Measurements from ENCODE around the gene EMX2. TPM values are rescaled to one million over a fixed set of nuclear protein-coding genes. Genes with fewer than 3 reads are reported as not detected.
A peak's percentile ranks its signal among the peaks of the same experiment; 100 is the strongest.

Gene EMX2
- total RNA-seq, 3 donors from 2014 or later (not counting 1 experiment from before 2014, with no cell fraction given) = not detected

DNA sequence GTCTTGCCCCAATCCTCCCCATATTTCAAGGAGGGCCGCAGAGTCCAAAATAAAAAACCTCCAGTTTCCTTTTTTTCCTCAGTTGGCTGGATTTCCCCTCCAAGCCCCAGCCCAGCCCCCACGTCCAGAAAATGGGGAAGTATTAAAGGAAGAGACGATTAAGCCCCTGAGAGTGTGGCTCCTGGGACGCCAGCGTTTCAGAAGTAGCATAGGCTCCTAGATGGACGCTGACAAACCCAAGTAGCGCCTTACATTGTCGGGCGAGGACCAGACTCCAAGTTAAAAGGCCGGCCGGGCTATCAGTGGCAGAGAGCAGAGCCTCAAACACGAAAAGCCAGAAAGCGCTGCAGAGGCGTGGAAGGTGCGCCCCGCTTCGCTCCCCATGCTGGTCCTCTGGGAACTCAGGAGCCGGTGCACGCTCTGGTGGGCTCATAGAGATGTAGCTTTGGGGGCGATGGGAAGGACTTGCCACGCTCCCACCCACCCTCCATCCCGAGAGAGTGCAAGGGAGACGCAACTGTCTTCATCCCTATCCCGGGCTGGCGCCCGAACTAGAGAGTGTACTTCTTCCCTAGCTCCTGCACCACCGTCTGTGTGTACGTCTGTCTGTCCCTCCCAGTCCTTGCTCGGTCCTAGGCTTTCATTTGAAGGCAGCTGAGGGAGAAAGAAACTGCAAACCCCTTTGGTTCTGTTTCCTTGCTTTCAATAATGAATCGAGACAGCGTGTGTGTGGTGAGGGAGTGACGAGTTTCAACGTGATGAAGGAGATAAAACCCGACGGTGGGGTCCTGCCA lies 6.3 kb upstream of the EMX2 start:
- Histone ChIP-seq H3K4me1 (ENCODE audit: control insufficient read depth, insufficient read depth, low read length) (peaks cover 4% of the 10 kb centered on the region), H3K4me3 (ENCODE audit: low read length) (no peak overlapping the region), H3K27me3 (ENCODE audit: control insufficient read depth, insufficient read depth, low read length) (peaks cover 52% of the 10 kb centered on the region), H3K36me3 (ENCODE audit: control insufficient read depth, insufficient read depth, low read length) (no peaks in the 10 kb centered on the region), H3K27ac (ENCODE audit: low read length) (no peak overlapping the region), H3K9me3 (ENCODE audit: control insufficient read depth, insufficient read depth, low read length) (no peaks in the 10 kb centered on the region)
- Mint-ChIP-seq H3K4me3 (no peak overlapping the region), H3K27ac (no peak overlapping the region), H3K36me3 (no peaks in the 10 kb centered on the region), H3K27me3 (ENCODE audit: low read depth in 2 of 2) (peaks cover 49 to 67% of the 10 kb centered on the region in 2 donors), H3K4me1 (no peaks in the 10 kb centered on the region), H3K9me3 (no peaks in the 10 kb centered on the region)
- 6% methylated on average over 34 of the region's 35 CpGs for WGBS (ENCODE audit: insufficient coverage)
- intact Hi-C loops (cut with micrococcal nuclease) = no loop called here
- ATAC-seq = no peak
- no peak for DNase-seq
- TF ChIP-seq, protein P1, sequence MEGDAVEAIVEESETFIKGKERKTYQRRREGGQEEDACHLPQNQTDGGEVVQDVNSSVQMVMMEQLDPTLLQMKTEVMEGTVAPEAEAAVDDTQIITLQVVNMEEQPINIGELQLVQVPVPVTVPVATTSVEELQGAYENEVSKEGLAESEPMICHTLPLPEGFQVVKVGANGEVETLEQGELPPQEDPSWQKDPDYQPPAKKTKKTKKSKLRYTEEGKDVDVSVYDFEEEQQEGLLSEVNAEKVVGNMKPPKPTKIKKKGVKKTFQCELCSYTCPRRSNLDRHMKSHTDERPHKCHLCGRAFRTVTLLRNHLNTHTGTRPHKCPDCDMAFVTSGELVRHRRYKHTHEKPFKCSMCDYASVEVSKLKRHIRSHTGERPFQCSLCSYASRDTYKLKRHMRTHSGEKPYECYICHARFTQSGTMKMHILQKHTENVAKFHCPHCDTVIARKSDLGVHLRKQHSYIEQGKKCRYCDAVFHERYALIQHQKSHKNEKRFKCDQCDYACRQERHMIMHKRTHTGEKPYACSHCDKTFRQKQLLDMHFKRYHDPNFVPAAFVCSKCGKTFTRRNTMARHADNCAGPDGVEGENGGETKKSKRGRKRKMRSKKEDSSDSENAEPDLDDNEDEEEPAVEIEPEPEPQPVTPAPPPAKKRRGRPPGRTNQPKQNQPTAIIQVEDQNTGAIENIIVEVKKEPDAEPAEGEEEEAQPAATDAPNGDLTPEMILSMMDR (IDR thresholded peaks at IDR 0.05) = no peak

DNA sequence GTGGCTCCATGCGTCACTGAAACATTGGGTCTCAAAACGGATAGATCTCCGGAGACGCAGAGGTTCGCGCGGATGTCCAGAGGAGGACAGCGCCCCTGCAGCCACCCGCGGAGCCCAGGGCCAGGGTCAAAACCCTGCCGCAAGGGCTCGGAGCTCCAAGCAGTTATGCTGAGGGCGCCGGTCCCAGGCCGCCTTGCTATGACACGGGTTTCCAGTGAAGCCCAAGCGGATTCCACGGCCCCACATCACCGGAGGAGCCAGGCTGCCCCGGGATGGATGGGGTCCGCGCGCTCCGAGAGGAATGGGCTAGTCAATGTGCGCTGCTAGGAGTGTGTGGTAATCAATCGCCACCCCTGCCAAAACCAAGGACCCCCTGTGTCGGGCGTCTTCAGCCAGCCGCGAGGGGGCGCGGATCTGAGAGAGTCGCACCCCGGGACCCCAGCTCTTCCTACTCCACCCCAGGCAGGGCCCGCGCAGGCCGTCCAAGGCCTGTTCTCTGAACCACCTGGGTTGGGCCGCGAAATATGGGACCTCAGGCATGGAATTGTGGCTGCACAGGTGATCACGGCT lies 5.6 kb upstream of the EMX2 start:
- no peak overlapping the region for H3K4me3 Mint-ChIP-seq
- peaks cover 49% of the 10 kb centered on the region for H3K27me3 ChIP-seq (ENCODE audit: control insufficient read depth, insufficient read depth, low read length)

DNA sequence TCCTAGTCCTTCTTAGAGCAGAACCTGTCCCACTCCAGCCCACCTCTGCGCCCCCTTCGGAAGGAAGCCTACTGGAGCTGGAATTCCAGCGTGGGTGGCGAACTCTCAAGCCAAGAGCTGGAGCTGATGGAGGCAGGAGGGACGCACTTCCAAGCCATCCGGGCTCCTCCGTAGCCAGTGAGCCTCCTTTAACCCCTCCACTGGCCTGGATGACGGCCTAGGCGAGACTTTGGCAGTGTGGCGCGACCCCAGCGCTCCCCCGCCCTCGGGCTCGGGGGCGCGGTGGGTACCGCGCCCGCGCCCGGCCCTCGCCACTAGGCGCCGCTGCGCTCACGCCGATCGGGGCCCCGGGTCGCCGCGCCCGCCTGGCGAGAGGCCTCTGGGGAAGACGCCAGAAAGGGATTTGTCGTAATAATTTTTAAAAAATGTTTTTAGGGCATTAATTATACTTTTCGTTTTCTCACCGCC lies 5.1 kb upstream of the EMX2 start:
- TF ChIP-seq, protein P1 (IDR thresholded peaks at IDR 0.05) = no peak
- Mint-ChIP-seq H3K36me3 (no peaks in the 10 kb centered on the region), H3K9me3 (no peaks in the 10 kb centered on the region), H3K4me1 (no peaks in the 10 kb centered on the region), H3K27ac (no peak overlapping the region), H3K4me3 (no peak overlapping the region), H3K27me3 (ENCODE audit: low read depth in 2 of 2) (peaks cover 44 to 61% of the 10 kb centered on the region in 2 donors)
- Histone ChIP-seq H3K27ac (ENCODE audit: low read length) (no peak overlapping the region), H3K36me3 (ENCODE audit: control insufficient read depth, insufficient read depth, low read length) (no peaks in the 10 kb centered on the region), H3K27me3 (ENCODE audit: control insufficient read depth, insufficient read depth, low read length) (peaks cover 44% of the 10 kb centered on the region), H3K4me3 (ENCODE audit: low read length) (no peak overlapping the region), H3K9me3 (ENCODE audit: control insufficient read depth, insufficient read depth, low read length) (no peaks in the 10 kb centered on the region), H3K4me1 (ENCODE audit: control insufficient read depth, insufficient read depth, low read length) (peaks cover 4% of the 10 kb centered on the region)
- DNase-seq = peak in 1 of 2 donors; percentile 31
- 5% methylated on average over 39 of the region's 39 CpGs for WGBS (ENCODE audit: insufficient coverage)
- ATAC-seq = peak in 1 of 3 donors; percentile 34
- intact Hi-C loops (cut with micrococcal nuclease) = no loop called here

More for the DNA sequence above, 5.6 kb upstream of the EMX2 start:
- Mint-ChIP-seq H3K36me3 (no peaks in the 10 kb centered on the region), H3K27me3 (ENCODE audit: low read depth in 2 of 2) (peaks cover 48 to 66% of the 10 kb centered on the region in 2 donors), H3K27ac (no peak overlapping the region), H3K9me3 (no peaks in the 10 kb centered on the region), H3K4me1 (no peaks in the 10 kb centered on the region)
- Histone ChIP-seq H3K4me3 (ENCODE audit: low read length) (no peak overlapping the region), H3K9me3 (ENCODE audit: control insufficient read depth, insufficient read depth, low read length) (no peaks in the 10 kb centered on the region), H3K4me1 (ENCODE audit: control insufficient read depth, insufficient read depth, low read length) (peaks cover 4% of the 10 kb centered on the region), H3K27ac (ENCODE audit: low read length) (no peak overlapping the region), H3K36me3 (ENCODE audit: control insufficient read depth, insufficient read depth, low read length) (no peaks in the 10 kb centered on the region)
- intact Hi-C loops (cut with micrococcal nuclease) = no loop called here
- TF ChIP-seq, protein P1 (IDR thresholded peaks at IDR 0.05) = no peak
- no peak for ATAC-seq
- no peak for DNase-seq
- WGBS (ENCODE audit: insufficient coverage) = 7% methylated on average over 40 of the region's 40 CpGs

Data from natural killer cell (primary cell).